ENCODE measurements around the gene CORO1C. TPM values are rescaled to one million over a fixed set of nuclear protein-coding genes. Genes with fewer than 3 reads are reported as not detected.
A peak's percentile ranks its signal among the peaks of the same experiment; 100 is the strongest.

CORO1C gene
- total RNA-seq, 6 experiments from 2014 or later: 36.6 to 100 (median 57.5) TPM

DNA sequence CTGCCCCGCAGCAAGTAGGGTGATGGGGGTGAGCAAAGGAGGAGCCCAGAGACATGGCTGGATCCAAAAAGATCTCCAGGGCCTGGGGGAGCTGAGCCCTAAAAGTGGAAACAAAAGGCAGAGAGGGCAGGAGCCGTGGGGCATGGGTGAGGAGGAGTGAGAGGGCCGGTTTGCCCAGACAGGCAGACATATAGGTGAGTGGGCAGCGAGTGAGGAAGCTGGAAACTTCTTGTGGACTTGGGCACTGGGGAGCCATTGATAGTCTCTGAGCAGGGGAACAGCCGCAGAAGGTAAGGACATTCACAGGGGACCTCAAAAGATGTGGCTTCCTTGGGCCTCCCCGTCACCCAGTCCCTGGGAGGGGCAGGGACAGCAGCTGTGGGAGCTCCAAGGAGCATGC lies 116.7 kb downstream of the CORO1C start:
- 72% methylated on average over 2 of the region's 6 CpGs for WGBS (ENCODE audit: insufficient coverage, low coverage, low lambda C conversion rate, missing lambda C conversion rate)
- ATAC-seq: no peak
- Histone ChIP-seq H3K27me3 (no peaks in the 10 kb centered on the region), H3K4me1 (no peaks in the 10 kb centered on the region), H3K4me3 (no peak overlapping the region), H3K9me3 (no peaks in the 10 kb centered on the region), H3K36me3 (no peaks in the 10 kb centered on the region), H3K27ac (no peak overlapping the region)
- DNase-seq: no peak
- TF ChIP-seq, protein P1, sequence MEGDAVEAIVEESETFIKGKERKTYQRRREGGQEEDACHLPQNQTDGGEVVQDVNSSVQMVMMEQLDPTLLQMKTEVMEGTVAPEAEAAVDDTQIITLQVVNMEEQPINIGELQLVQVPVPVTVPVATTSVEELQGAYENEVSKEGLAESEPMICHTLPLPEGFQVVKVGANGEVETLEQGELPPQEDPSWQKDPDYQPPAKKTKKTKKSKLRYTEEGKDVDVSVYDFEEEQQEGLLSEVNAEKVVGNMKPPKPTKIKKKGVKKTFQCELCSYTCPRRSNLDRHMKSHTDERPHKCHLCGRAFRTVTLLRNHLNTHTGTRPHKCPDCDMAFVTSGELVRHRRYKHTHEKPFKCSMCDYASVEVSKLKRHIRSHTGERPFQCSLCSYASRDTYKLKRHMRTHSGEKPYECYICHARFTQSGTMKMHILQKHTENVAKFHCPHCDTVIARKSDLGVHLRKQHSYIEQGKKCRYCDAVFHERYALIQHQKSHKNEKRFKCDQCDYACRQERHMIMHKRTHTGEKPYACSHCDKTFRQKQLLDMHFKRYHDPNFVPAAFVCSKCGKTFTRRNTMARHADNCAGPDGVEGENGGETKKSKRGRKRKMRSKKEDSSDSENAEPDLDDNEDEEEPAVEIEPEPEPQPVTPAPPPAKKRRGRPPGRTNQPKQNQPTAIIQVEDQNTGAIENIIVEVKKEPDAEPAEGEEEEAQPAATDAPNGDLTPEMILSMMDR (IDR thresholded peaks at IDR 0.05): no peak
- no peak for TF ChIP-seq POLR2A (IDR thresholded peaks at IDR 0.05)
- intact Hi-C loops (cut with DNase I): loop anchor here (5.0 kb wide), 2 partner anchors 37 to 47 kb away; no protein-coding TSS in a partner anchor

DNA sequence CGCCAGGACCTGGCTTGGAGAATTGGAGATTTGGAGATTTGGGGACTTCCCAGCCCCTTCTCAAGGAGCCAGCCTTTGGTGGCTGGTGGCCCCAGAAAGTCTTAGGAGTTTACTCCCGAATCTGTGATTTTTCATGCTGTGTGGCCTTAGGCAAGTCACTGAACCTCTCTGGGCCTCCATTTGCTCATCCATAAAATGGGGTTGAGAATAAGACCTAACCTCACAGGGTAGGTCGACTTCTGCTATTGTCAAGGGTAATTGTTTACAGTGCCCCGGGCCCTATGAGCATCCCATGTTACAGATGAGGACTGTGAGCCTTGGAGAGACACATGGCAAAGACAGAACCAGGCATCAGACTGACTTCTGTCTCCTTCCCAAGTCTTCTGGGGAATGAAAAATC lies 117.3 kb downstream of the CORO1C start:
- intact Hi-C loops (cut with DNase I): loop anchor here (5.0 kb wide), 2 partner anchors 37 to 47 kb away; no protein-coding TSS in a partner anchor
- no peak overlapping the region for H3K27ac ChIP-seq

DNA sequence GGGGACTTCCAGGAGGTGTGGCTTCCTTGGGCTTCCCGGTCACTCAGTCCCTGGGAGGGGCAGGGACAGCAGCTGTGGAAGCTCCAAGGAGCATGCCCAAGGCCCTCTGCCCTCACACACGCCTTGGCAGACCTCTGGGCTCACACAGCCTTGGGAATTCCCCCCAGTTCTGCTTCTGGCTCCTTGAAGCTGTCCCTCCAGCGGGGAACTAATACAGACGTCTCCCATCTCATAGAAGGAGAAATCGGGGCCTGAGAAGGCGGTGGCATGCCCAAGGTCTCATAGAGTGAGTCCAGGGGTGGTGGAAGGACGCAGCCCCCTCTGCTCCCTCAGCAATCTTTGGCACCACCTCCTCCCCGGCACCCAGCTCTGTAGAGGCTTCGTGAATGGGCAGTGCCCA lies 117.8 kb downstream of the CORO1C start:
- Histone ChIP-seq H3K9me3 (no peaks in the 10 kb centered on the region), H3K27ac (no peak overlapping the region), H3K27me3 (no peaks in the 10 kb centered on the region), H3K4me1 (no peaks in the 10 kb centered on the region), H3K4me3 (no peak overlapping the region), H3K36me3 (no peaks in the 10 kb centered on the region)
- no peak for DNase-seq
- intact Hi-C loops (cut with DNase I): loop anchor here (5.0 kb wide), 2 partner anchors 36 to 46 kb away; no protein-coding TSS in a partner anchor
- ATAC-seq: peak in 2 of 4 donors; percentile 5 to 38
- no peak for TF ChIP-seq POLR2A (IDR thresholded peaks at IDR 0.05)
- TF ChIP-seq, protein P1 (IDR thresholded peaks at IDR 0.05): no peak
- WGBS (ENCODE audit: insufficient coverage, low coverage, low lambda C conversion rate, missing lambda C conversion rate): 40% methylated on average over 4 of the region's 9 CpGs

More for the DNA sequence above, 117.3 kb downstream of the CORO1C start:
- Histone ChIP-seq H3K27me3 (no peaks in the 10 kb centered on the region), H3K36me3 (no peaks in the 10 kb centered on the region), H3K9me3 (no peaks in the 10 kb centered on the region), H3K4me3 (no peak overlapping the region), H3K4me1 (no peaks in the 10 kb centered on the region)
- TF ChIP-seq, protein P1 (IDR thresholded peaks at IDR 0.05): no peak
- TF ChIP-seq POLR2A (IDR thresholded peaks at IDR 0.05): no peak
- WGBS (ENCODE audit: insufficient coverage, low coverage, low lambda C conversion rate, missing lambda C conversion rate): 63% methylated on average over 4 of the region's 4 CpGs
- DNase-seq (no peak), ATAC-seq (no peak)

DNA sequence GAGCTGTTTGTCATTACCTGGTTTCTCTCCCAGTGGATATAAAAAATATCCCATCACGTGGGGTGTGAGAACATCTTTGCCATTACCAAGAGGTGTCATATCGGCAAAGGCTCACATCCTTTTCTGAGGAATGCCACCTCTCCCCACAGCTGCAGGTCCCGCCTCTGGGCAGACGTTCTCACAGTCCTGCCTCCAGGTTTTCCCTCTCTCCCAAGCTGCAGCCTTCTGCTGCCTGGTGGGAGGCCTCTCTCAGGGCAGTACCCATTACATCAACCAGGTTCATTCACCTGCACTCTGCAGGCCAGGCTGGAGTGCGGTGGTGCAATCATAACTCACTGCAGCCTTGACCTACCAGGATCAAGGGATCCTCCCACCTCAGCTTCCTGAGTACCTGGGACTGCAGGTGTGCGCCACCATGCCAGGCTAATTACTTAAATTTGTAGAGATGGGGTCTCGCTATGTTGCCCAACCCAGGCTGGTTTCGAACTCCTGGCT lies 118.5 kb downstream of the CORO1C start:
- intact Hi-C loops (cut with DNase I): loop anchor here (5.0 kb wide), 2 partner anchors 36 to 46 kb away; no protein-coding TSS in a partner anchor
- no peak for DNase-seq
- Histone ChIP-seq H3K9me3 (no peaks in the 10 kb centered on the region), H3K27me3 (no peaks in the 10 kb centered on the region), H3K36me3 (no peaks in the 10 kb centered on the region), H3K4me3 (no peak overlapping the region), H3K27ac (no peak overlapping the region), H3K4me1 (no peaks in the 10 kb centered on the region)
- TF ChIP-seq, protein P1 (IDR thresholded peaks at IDR 0.05): no peak
- TF ChIP-seq POLR2A (IDR thresholded peaks at IDR 0.05): no peak
- 72% methylated on average over 4 of the region's 8 CpGs for WGBS (ENCODE audit: insufficient coverage, low coverage, low lambda C conversion rate, missing lambda C conversion rate)
- ATAC-seq: peak in 1 of 4 donors; percentile 39

Measured in right lobe of liver (tissue), 6 donors.